HL-60 (cell line): ENCODE results near the gene ABCA9.

Experiments
- DNase-seq, 2 experiments: peaks; one replicate each; pipeline ENCODE4 v3.0.0-alpha.2; 2010 to 2020; ENCODE audit warnings: low read depth in 1 of 2, low spot score in 1 of 2
- H3K27ac ChIP-seq: fragments of 250-450 bp; sonication (Bioruptor Pico); replicated peaks from 2 replicates; pipeline ENCODE4 v1.5.1; 2020; ENCODE audit warnings: mild to moderate bottlenecking, moderate library complexity
- H3K27me3 ChIP-seq: fragments of 250-450 bp; sonication (Bioruptor Pico); 2 replicates; pipeline ENCODE4 v1.5.1; 2021; ENCODE audit warnings: mild to moderate bottlenecking, moderate library complexity; ENCODE audit not compliant: insufficient read depth, poor library complexity, severe bottlenecking
- H3K4me3 ChIP-seq: replicated peaks from 2 replicates; pipeline ENCODE4 v1.5.1; 2011; ENCODE audit warnings: mild to moderate bottlenecking, control low read depth, low read length; ENCODE audit not compliant: insufficient read depth
- CTCF ChIP-seq: IDR thresholded peaks from one replicate; pipeline ENCODE4 v1.5.1; 2011; ENCODE audit warnings: low read length, control low read depth, inconsistent platforms; ENCODE audit not compliant: insufficient read depth
- GABPA ChIP-seq: IDR thresholded peaks from 2 replicates; pipeline ENCODE4 v1.6.1; 2012; ENCODE audit warnings: low read depth
- POLR2AphosphoS5 ChIP-seq: IDR thresholded peaks from 2 replicates; pipeline ENCODE4 v1.6.1; 2012; ENCODE audit warnings: low read depth
- SPI1 ChIP-seq: IDR thresholded peaks from 2 replicates; pipeline ENCODE4 v1.6.1; 2012; ENCODE audit warnings: low read depth, mild to moderate bottlenecking, borderline replicate concordance
- long read RNA-seq: library from polyadenylated mRNA; unstranded; transcript quantifications from one replicate; pipeline ENCODE4 v2.0.0, GENCODE V29; 2020
- TF ChIP-seq, protein P1 (sequence below): IDR thresholded peaks from 2 replicates; pipeline ENCODE4 v1.6.1; 2012; ENCODE audit warnings: low read depth; ENCODE audit not compliant: insufficient replicate concordance

ABCA9 gene, protein sequence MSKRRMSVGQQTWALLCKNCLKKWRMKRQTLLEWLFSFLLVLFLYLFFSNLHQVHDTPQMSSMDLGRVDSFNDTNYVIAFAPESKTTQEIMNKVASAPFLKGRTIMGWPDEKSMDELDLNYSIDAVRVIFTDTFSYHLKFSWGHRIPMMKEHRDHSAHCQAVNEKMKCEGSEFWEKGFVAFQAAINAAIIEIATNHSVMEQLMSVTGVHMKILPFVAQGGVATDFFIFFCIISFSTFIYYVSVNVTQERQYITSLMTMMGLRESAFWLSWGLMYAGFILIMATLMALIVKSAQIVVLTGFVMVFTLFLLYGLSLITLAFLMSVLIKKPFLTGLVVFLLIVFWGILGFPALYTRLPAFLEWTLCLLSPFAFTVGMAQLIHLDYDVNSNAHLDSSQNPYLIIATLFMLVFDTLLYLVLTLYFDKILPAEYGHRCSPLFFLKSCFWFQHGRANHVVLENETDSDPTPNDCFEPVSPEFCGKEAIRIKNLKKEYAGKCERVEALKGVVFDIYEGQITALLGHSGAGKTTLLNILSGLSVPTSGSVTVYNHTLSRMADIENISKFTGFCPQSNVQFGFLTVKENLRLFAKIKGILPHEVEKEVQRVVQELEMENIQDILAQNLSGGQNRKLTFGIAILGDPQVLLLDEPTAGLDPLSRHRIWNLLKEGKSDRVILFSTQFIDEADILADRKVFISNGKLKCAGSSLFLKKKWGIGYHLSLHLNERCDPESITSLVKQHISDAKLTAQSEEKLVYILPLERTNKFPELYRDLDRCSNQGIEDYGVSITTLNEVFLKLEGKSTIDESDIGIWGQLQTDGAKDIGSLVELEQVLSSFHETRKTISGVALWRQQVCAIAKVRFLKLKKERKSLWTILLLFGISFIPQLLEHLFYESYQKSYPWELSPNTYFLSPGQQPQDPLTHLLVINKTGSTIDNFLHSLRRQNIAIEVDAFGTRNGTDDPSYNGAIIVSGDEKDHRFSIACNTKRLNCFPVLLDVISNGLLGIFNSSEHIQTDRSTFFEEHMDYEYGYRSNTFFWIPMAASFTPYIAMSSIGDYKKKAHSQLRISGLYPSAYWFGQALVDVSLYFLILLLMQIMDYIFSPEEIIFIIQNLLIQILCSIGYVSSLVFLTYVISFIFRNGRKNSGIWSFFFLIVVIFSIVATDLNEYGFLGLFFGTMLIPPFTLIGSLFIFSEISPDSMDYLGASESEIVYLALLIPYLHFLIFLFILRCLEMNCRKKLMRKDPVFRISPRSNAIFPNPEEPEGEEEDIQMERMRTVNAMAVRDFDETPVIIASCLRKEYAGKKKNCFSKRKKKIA (N-terminal part only)
- long read RNA-seq = 0 reads

GRCh38 chr17:69060822-69061221 lies at the start of gene ABCA9:
ABCA9 (minus strand) TSS chr17:69060927; CDS start chr17:69051126, 9,801 bp downstream.
- DNase-seq = no peak
- Histone ChIP-seq H3K4me3 (no peak within 1 kb of the TSS), H3K27me3 (no peaks in the 10 kb centered on the region), H3K27ac (no peak within 1 kb of the TSS)
- TF ChIP-seq POLR2AphosphoS5 (no peak), CTCF (no peak)

DNA sequence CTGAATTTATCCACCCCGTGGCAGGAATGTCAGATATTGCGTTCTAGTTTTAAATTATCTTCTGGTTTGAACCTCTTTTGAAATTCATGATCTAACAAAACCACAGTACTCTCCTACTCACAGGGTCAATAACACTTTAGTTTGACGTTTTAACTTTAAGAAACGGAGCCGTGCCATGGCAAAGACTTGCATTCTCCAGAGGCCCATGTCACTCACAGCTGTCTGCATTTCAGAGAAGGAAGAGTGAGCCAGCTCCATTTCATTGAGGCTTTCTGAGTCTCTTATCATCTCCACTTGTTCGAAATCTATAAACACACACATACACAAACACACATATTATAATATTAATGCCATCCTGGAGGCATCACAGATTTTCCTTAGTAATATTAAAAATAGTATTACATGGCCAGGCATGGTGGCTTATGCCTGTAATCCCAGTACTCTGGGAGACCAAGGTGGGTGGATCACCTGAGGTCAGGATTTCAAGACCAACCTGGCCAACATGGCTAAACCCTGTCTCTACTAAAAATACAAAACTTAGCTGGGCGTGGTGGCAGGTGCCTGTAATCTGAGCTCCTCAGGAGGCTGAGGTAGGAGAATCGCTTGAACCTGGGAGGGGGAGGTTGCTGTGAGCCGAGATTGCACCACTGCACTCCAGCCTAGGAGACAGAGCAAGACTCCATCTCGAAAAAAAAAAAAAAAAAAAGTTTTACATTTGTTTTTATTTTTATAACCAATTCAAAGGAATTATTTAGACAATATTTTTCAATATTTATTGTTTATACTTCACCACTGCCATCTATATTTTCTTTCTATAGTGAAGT lies 45.4 kb upstream of the ABCA9 start:
- no peak overlapping the region for H3K4me3 ChIP-seq
- TF ChIP-seq, protein P1, sequence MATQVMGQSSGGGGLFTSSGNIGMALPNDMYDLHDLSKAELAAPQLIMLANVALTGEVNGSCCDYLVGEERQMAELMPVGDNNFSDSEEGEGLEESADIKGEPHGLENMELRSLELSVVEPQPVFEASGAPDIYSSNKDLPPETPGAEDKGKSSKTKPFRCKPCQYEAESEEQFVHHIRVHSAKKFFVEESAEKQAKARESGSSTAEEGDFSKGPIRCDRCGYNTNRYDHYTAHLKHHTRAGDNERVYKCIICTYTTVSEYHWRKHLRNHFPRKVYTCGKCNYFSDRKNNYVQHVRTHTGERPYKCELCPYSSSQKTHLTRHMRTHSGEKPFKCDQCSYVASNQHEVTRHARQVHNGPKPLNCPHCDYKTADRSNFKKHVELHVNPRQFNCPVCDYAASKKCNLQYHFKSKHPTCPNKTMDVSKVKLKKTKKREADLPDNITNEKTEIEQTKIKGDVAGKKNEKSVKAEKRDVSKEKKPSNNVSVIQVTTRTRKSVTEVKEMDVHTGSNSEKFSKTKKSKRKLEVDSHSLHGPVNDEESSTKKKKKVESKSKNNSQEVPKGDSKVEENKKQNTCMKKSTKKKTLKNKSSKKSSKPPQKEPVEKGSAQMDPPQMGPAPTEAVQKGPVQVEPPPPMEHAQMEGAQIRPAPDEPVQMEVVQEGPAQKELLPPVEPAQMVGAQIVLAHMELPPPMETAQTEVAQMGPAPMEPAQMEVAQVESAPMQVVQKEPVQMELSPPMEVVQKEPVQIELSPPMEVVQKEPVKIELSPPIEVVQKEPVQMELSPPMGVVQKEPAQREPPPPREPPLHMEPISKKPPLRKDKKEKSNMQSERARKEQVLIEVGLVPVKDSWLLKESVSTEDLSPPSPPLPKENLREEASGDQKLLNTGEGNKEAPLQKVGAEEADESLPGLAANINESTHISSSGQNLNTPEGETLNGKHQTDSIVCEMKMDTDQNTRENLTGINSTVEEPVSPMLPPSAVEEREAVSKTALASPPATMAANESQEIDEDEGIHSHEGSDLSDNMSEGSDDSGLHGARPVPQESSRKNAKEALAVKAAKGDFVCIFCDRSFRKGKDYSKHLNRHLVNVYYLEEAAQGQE = no peak
- TF ChIP-seq CTCF (no peak), POLR2AphosphoS5 (no peak), SPI1 (no peak), GABPA (no peak)
- no peak for DNase-seq

DNA sequence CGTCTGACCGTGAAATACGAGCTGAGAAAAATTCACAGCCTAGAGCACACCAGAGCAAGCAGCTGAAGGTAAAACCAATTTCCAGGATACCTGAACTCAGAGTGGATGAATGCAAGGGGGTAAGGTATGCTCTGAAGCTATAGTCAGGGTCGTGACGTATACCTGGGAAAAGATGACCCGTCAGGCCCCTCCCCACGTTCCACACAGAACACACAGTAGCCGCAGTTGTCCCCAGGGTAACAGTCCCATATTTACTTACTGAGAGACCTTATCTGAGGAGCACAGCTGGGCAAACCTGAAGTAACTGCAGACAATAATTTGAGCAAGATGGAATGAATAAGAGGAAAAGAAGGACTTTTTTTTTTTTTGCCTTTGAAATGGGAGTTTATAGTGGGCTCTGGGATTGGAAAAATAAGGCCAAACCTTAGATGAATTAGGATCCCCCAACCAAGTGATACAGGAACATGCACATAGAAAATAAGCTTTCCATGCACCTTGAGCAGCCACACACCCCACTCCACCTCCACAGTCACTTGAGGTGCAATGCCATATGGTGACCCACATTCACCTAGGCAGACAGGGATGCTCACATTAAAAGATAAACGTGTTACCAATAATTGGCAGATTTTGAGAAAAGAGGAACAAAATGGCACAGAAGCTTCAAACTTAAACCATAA lies 43.0 kb upstream of the ABCA9 start:
- Histone ChIP-seq H3K4me3 (no peak overlapping the region), H3K27me3 (no peaks in the 10 kb centered on the region), H3K27ac (no peak overlapping the region)
- DNase-seq = no peak
- TF ChIP-seq CTCF (no peak), GABPA (no peak), SPI1 (no peak), POLR2AphosphoS5 (no peak)
- TF ChIP-seq, protein P1 = no peak

More for the DNA sequence above, 45.4 kb upstream of the ABCA9 start:
- Histone ChIP-seq H3K27ac (no peak overlapping the region), H3K27me3 (no peaks in the 10 kb centered on the region)
